RWPE1 (cell line): ENCODE data around the gene ADIG.
A peak's percentile ranks its signal among the peaks of the same experiment; 100 is the strongest.

Experiments used
- CTCF ChIA-PET: fragments of 350-600 bp; sonication (Branson Sonifier 250); formaldehyde crosslinking; extraction: SDS; loops from one replicate; lab custom pipeline; 2021; lab: Yijun Ruan, JAX
- POLR2A ChIA-PET: fragments of 400-600 bp; formaldehyde crosslinking; extraction: SDS; loops from one replicate; lab custom pipeline; 2020; ENCODE audit warnings: antibody characterized with exemption; ENCODE audit not compliant: low non-redundant PET; lab: Yijun Ruan, JAX
- DNase-seq: peaks from one replicate; pipeline ENCODE4 v3.0.0; 2012; ENCODE audit warnings: low spot score
- H3K27ac ChIP-seq: fragments of 450-650 bp; 2 replicates; pipeline ENCODE4 v1.5.1; 2017
- CTCF ChIP-seq: fragments of 450-650 bp; conservative IDR thresholded peaks from 2 replicates; pipeline ENCODE4 v1.5.1; 2017; ENCODE audit warnings: low read depth, mild to moderate bottlenecking

The ADIG gene

GRCh38 chr20:38581013-38581412 lies at the start of gene ADIG:
Gene ADIG, plus strand, starts transcription at chr20:38581197. Its CDS starts 54 bp downstream, at chr20:38581251.
- no peak for TF ChIP-seq CTCF
- POLR2A ChIA-PET: no interaction called here
- H3K27ac ChIP-seq: no peak within 1 kb of the TSS
- CTCF ChIA-PET: no interaction called here
- DNase-seq: no peak

- TF ChIP-seq CTCF: no peak
- CTCF ChIA-PET: no interaction called here
- H3K27ac ChIP-seq: no peak overlapping the region
- DNase-seq: no peak
- POLR2A ChIA-PET: no interaction called here
Measured at GRCh38 chr20:38534756-38535155, 46.2 kb upstream of the ADIG start.

GRCh38 chr20:38536310-38536709 lies 44.7 kb upstream of the ADIG start:
- POLR2A ChIA-PET: no interaction called here
- CTCF ChIA-PET: no interaction called here
- no peak for TF ChIP-seq CTCF
- peak; percentile 67 for DNase-seq
- H3K27ac ChIP-seq: no peak overlapping the region

- no peak overlapping the region for H3K27ac ChIP-seq
- ChIA-PET CTCF (no interaction called here), POLR2A (no interaction called here)
- DNase-seq: no peak
- no peak for TF ChIP-seq CTCF
Measured at GRCh38 chr20:38537176-38537575, 43.8 kb upstream of the ADIG start.

GRCh38 chr20:38538789-38539188 lies 42.2 kb upstream of the ADIG start:
- DNase-seq: no peak
- no peak overlapping the region for H3K27ac ChIP-seq
- POLR2A ChIA-PET: no interaction called here
- CTCF ChIA-PET: interaction anchor here (0.7 kb wide), 1 partner anchor 85 kb away, joined by 3 read pairs; no protein-coding TSS in a partner anchor
- no peak for TF ChIP-seq CTCF

GRCh38 chr20:38543014-38543906 lies 37.7 kb upstream of the ADIG start:
- no peak for TF ChIP-seq CTCF
- H3K27ac ChIP-seq: no peak overlapping the region
- ChIA-PET CTCF (interaction anchor here (0.5 kb wide), 1 partner anchor 352 kb away, joined by 3 read pairs; no protein-coding TSS in a partner anchor), POLR2A (no interaction called here)
- DNase-seq: no peak
